ENCODE results near the gene GPR33.
"Not testable (repeated sequence)": the region's sequence is repeated elsewhere in the genome, so short reads cannot be mapped to it uniquely, and the experiment has no call there.

- not testable (repeated sequence) for TF ChIP-seq POLR2A, CTCF, POLR2AphosphoS5 (IDR thresholded peaks at IDR 0.05)
Measured at GRCh38 chr14:31462450-31462849, 25.4 kb downstream of the GPR33 start.

Data from breast epithelium (tissue), 3 donors.